NCI-H774 (cell line): ENCODE measurements around the gene EPS15.
"Not testable (repeated sequence)": the region's sequence is repeated elsewhere in the genome, so short reads cannot be mapped to it uniquely, and the experiment has no call there.

Experiments
- DNase-seq: peaks from one replicate; lab custom pipeline; 2025; lab: John Stamatoyannopoulos, UW

The EPS15 gene

GRCh38 chr1:51331206-51332100 lies 187.6 kb downstream of the EPS15 start:
- DNase-seq, result peak; percentile 72

DNA sequence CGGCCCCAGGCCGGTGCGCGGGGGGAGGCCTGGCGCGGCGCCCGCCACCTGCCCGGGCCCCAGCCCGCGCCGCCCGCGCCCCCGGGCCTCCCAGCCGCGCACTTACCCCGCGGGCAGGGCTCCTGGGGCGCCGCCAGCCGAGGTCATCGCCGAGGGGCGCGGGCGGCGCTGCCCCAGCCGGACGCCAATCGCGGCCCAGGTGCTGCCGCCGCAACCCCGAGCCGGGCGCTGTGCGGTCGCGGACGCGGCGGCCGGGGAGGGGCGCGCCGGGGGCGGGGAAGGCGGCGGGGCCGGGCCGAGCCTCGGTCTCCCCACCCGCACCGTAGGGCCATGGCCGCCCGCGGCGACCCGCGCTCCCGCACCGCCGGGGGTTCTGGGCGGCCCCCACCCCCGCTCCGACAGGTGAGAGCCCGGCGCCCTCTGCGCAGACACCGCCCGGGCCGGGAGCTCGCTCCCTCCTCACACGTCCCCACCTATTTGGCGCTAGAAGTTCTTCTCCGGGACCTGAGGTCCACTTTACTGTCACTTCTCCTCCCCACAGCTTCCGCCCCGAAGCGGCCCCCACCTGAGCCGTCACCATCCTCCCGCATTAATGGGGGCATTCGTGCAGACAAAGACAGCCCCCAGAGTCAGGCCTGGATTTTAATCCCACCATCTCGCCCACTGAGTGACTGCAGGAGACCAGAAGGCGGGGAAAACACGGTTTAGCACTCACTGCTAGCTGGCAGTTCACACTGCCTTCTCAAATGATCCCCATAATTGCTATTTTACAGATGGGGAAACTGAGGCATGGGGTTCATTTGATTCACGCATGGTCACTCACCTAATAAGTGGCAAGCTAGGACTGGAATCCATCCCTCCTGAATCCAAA lies 188.5 kb downstream of the EPS15 start, which contains the start of gene TTC39A:
Gene TTC39A (minus strand): TSS at position 232 of the 871 bp plus-strand sequence. CDS start 85 bp downstream, at position 147.
- DNase-seq, result peak; percentile 49

- peak; percentile 92 for DNase-seq
These were observed 189.4 kb downstream of the EPS15 start for GRCh38 chr1:51329443-51330325.

- DNase-seq, result no peak
These were observed 190.1 kb downstream of the EPS15 start for GRCh38 chr1:51328926-51329325.

- DNase-seq, result no peak
These were observed 190.8 kb downstream of the EPS15 start for GRCh38 chr1:51328279-51328678.

DNA sequence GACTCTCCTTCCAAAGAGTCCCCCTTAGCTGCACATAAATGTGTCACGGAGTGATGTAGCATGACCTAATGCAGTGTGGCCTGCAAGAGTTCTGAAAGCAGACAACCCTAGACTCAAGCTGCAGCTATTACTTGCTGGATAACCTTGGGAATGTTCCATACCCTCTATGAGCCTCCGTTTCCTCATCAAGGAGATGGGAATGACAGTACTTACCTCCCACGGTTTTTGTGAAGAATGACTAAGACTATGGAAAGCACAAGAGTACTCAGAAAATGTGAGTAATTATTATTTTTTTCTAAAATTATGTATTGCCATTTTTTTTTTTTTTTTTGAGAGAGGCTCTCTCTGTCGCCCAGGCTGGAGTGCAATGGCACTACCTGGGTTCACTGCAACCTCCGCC lies 191.7 kb downstream of the EPS15 start:
- no peak for DNase-seq

DNA sequence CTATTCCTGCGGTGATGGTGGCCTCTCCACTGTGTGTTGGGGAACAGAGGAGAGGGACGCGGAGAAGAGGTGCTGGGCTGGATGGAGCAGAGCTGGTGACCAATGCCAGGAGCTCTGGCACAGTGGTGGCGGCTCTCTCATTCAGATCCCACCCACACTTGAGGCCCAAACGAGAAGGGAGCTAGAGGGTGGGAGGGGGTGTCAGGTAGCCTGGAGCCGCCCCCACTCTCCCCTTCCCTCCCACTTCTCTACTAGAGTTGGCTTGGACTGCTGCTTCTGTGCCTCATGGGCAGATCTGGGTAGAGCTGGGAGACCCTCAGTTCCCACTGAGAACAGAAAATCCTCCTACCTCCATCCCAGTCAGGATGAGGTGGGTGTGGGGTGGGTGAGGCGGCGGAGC lies 192.2 kb downstream of the EPS15 start:
- no peak for DNase-seq

DNA sequence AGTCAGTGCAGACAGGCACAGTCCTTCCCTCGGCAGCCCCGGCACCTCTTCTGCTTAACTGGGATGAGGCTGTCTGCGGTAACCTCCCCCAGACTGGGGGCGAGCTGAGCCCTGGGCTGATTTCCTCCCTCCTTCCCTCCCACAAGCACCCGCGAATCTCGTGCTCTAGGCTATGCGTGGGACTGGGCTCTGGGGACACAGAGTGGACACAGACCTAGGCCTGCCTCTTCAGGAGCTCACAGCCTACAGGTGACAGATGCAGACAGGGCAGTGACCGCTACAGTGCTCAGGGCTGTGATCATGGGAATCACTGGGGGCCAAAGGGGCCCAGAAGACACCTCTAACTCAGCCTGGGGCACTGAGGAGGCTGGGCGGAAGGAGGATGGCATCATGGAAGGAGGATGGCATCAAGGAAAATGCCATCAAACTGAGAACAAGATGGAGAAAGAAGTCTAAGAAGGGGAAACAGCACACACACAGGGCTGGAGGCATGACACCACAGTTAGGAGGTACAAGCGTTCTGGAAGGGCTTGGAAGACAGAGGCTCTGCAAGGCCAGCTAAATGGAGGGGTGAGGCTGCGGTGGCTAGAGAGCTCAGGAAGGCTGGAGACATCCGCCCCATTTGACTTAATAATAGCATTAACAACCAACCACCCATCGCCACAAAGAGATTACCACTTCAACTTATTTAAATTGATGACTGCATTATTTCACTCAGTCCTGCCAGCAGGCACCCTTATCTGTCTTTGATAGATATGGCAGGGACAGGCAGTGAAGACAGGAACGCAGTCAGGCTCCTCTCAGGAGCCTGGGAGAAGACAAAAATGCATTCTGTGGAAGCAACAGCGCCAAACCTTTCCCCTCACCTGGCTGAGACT lies 192.9 kb downstream of the EPS15 start:
- no peak for DNase-seq

- no peak for DNase-seq
These were observed 193.7 kb downstream of the EPS15 start for GRCh38 chr1:51325391-51325790.

- not testable (repeated sequence) for DNase-seq
These were observed 194.1 kb downstream of the EPS15 start for GRCh38 chr1:51325011-51325385.

- DNase-seq, result no peak
These were observed 194.6 kb downstream of the EPS15 start for GRCh38 chr1:51324251-51325010.

DNA sequence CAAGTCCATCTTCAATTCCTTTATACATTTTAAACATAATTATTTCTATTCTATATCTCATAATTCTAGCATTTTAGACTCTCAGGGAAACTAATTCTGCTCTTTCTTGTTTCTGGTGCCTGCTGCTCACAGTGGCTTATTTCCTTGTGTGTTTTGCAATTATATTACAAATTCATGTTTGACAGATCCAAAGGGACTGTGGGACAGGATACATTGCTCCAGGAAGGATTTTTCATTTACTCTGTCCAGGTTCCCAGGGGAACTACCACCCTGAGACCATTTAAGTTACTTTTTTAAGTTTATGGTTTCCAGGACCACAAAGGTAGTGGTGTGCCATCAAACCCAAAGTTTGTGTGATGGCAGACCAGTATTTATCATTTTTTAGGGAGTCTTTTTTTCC lies 195.3 kb downstream of the EPS15 start:
- DNase-seq, result no peak

- DNase-seq, result no peak
These were observed 196.5 kb downstream of the EPS15 start for GRCh38 chr1:51322417-51323101.

GRCh38 chr1:51321924-51322280 lies 197.2 kb downstream of the EPS15 start:
- DNase-seq, result no peak

GRCh38 chr1:51320967-51321923 lies 197.8 kb downstream of the EPS15 start:
- no peak for DNase-seq

DNA sequence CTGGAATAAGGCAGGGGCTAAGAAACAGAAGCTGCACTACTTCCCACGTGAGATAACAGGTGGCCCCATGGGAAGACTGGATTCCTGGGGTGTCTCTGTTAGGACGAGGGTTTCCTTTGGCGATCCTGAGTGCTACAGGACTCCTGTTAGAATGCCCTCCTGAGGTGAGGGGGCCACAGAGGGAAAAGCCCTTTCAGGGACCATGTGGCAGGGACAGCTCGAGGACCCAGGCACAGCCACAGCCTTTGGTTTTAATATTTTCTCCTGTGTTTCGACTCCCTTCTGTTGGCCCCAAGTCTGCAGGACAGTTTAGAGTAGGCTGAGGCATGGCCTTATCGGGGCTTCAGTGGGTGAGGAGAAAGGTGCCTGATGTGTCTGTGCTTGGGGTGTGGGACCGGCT lies 201.3 kb downstream of the EPS15 start:
- DNase-seq, result no peak

GRCh38 chr1:51316846-51317120 lies 202.3 kb downstream of the EPS15 start:
- no peak for DNase-seq

DNA sequence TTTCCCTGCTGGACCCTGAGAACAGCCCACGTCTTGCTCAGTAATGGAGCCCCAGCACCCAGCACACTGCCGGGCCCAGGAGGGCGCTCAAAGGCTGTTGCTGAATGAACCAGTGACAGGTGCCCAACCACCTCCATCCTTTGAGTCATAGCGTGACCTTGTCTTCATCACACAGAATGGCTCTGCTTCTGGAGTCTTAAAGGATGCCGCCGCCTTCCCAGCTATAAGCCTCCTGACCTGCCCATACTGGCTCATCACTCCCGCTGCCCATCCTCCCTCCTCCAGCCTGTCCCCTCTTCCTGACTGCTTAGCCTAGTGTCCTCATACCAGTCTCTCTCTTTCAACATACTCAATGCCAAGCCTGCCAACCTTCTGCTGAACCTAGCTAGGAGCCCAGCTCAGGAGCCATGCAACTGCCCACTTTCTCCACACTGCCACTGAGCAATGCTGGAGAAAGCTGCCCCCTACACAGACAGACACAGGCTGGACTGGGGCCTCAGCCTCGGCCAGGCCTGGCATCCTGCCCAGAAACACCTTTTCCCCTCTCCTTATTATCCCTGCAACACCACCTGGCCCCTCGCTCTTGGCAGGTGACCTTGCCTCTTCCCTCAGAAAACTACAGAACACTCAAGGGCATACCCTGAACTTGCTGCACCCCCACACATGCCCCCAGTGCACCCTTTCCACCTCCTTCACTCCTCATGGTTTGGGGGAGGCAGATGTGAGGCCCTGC lies 202.8 kb downstream of the EPS15 start:
- DNase-seq, result no peak
